GM12878 (cell line): ENCODE data around the gene CNOT8.

Source experiments
- BMI1 ChIP-seq: fragments of 450-650 bp; IDR thresholded peaks from 2 replicates; pipeline ENCODE4 v1.6.1; 2016; ENCODE audit warnings: mild to moderate bottlenecking, moderate library complexity, borderline replicate concordance
- CBX3 ChIP-seq: fragments of 200-600 bp; sonication (generic); IDR thresholded peaks from 2 replicates; pipeline ENCODE4 v1.6.1; 2016; ENCODE audit warnings: low read depth, borderline replicate concordance
- CTCF ChIP-seq, 3 experiments: IDR thresholded peaks in 2 of 3; conservative IDR thresholded peaks in 1 of 3; 2 replicates each; pipeline ENCODE4 v1.5.1; 2011; ENCODE audit warnings: low read depth in 3 of 3, low read length in 3 of 3, mild to moderate bottlenecking in 3 of 3, control low read depth in 2 of 3, moderate library complexity in 2 of 3, inconsistent platforms in 1 of 3, mixed read lengths in 1 of 3; ENCODE audit not compliant: control insufficient read depth in 2 of 3, insufficient read depth in 1 of 3; ENCODE audit errors: extremely low read depth in 1 of 3
- EZH2 ChIP-seq: IDR thresholded peaks from 2 replicates; pipeline ENCODE4 v1.6.1; 2012; ENCODE audit warnings: low read depth, mild to moderate bottlenecking, control low read depth, inconsistent platforms, low read length, borderline replicate concordance; ENCODE audit not compliant: control insufficient read depth
- RAD21 ChIP-seq: IDR thresholded peaks from 2 replicates; pipeline ENCODE4 v1.6.1; 2011; ENCODE audit warnings: mild to moderate bottlenecking, low read depth, low read length, moderate library complexity; ENCODE audit not compliant: insufficient read depth
- ZNF217 ChIP-seq: fragments of 450-650 bp; IDR thresholded peaks from 2 replicates; pipeline ENCODE4 v1.6.1; 2017; ENCODE audit warnings: antibody characterized with exemption, mild to moderate bottlenecking
- TF ChIP-seq, protein P1 (sequence below): IDR thresholded peaks from 2 replicates; pipeline ENCODE4 v1.6.1; 2011; ENCODE audit warnings: mild to moderate bottlenecking, low read depth, low read length, moderate library complexity; ENCODE audit not compliant: insufficient replicate concordance

DNA sequence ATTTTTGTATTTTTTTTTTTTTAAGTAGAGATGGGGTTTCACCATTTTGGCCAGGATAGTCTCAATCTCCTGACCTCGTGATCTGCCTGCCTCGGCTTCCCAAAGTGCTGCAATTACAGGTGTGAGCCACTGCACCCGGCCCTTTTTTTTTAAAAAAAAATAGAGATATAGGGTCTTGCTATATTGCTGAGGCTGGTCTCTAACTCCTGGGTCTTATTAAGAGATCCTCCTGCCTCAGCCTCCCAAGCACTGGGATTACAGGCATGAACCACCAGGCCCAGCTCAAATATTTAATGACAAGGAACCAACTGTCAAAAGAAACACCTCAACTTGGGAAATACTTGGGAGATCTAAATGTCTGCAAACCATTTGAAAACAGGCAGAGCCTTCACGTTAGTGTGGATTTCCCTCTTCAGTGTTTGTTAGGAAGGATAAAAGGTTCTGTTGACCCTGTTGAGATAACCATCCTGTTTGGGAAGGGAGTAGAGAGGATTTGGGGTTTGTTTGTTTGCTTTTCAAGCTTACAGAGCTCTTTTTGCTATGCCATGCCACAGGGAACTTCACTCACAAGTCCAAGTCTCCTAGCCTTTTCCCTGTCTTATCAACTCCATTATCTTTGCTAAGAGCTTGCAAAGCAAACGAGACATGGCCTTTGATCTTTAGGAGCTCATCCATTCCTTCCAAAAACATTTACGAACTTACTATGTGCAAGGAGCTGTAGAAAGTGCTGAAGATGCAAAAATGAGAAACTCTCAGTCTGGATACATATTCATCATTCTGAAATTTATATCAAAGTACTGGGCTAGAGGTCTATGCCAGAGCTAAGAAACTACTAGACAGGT, 15.5 kb upstream of the CNOT8 start:
- TF ChIP-seq CBX3 (no peak), BMI1 (no peak), ZNF217 (no peak), CTCF (IDR thresholded peaks at IDR 0.05 in 2 of 3, conservative IDR thresholded peaks at IDR 0.05 in 1 of 3; ENCODE audit: control insufficient read depth in 2 of 3, extremely low read depth in 1 of 3, insufficient read depth in 1 of 3, low read depth in 3 of 3, low read length in 3 of 3) (no peak), EZH2 (no peak), RAD21 (no peak)
- TF ChIP-seq, protein P1, sequence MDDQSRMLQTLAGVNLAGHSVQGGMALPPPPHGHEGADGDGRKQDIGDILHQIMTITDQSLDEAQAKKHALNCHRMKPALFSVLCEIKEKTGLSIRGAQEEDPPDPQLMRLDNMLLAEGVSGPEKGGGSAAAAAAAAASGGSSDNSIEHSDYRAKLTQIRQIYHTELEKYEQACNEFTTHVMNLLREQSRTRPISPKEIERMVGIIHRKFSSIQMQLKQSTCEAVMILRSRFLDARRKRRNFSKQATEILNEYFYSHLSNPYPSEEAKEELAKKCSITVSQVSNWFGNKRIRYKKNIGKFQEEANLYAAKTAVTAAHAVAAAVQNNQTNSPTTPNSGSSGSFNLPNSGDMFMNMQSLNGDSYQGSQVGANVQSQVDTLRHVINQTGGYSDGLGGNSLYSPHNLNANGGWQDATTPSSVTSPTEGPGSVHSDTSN = no peak
